Measurements from ENCODE around the gene LRSAM1.

LRSAM1 gene

GRCh38 chr9:127541176-127541575 is 89.9 kb downstream of the LRSAM1 start:
- FAIRE-seq (no peak), DNase-seq (ENCODE audit: insufficient read length, low spot score) (no peak)
- no peak for TF ChIP-seq SPI1 (IDR thresholded peaks at IDR 0.05; ENCODE audit: low read depth, low read length)
- TF ChIP-seq PAX5 (IDR thresholded peaks at IDR 0.05; ENCODE audit: insufficient read depth, low read length, severe bottlenecking) = no peak
- no peak for TF ChIP-seq POLR2AphosphoS5 (IDR thresholded peaks at IDR 0.05; ENCODE audit: low read depth, low read length)
- no peak for TF ChIP-seq POU2F2 (IDR thresholded peaks at IDR 0.05; ENCODE audit: low read depth, low read length)
- TF ChIP-seq TAF1 (IDR thresholded peaks at IDR 0.05; ENCODE audit: low read depth, low read length) = no peak
- no peak for TF ChIP-seq POLR2A (IDR thresholded peaks at IDR 0.05; ENCODE audit: low read depth, low read length)

- TF ChIP-seq POLR2AphosphoS5 (IDR thresholded peaks at IDR 0.05; ENCODE audit: low read depth, low read length) (no peak), SPI1 (IDR thresholded peaks at IDR 0.05; ENCODE audit: low read depth, low read length) (no peak), POLR2A (IDR thresholded peaks at IDR 0.05; ENCODE audit: low read depth, low read length) (no peak), PAX5 (IDR thresholded peaks at IDR 0.05; ENCODE audit: insufficient read depth, low read length, severe bottlenecking) (no peak), POU2F2 (IDR thresholded peaks at IDR 0.05; ENCODE audit: low read depth, low read length) (no peak), TAF1 (IDR thresholded peaks at IDR 0.05; ENCODE audit: low read depth, low read length) (no peak)
- no peak for FAIRE-seq
- DNase-seq (ENCODE audit: insufficient read length, low spot score) = no peak
Observed at GRCh38 chr9:127541865-127542264, 90.6 kb downstream of the LRSAM1 start.

GRCh38 chr9:127543221-127543620 is 91.9 kb downstream of the LRSAM1 start:
- FAIRE-seq (no peak), DNase-seq (ENCODE audit: insufficient read length, low spot score) (no peak)
- no peak for TF ChIP-seq POLR2A (IDR thresholded peaks at IDR 0.05; ENCODE audit: low read depth, low read length)
- TF ChIP-seq PAX5 (IDR thresholded peaks at IDR 0.05; ENCODE audit: insufficient read depth, low read length, severe bottlenecking) = no peak
- TF ChIP-seq POU2F2 (IDR thresholded peaks at IDR 0.05; ENCODE audit: low read depth, low read length) = no peak
- TF ChIP-seq TAF1 (IDR thresholded peaks at IDR 0.05; ENCODE audit: low read depth, low read length) = no peak
- no peak for TF ChIP-seq SPI1 (IDR thresholded peaks at IDR 0.05; ENCODE audit: low read depth, low read length)
- TF ChIP-seq POLR2AphosphoS5 (IDR thresholded peaks at IDR 0.05; ENCODE audit: low read depth, low read length) = no peak

- FAIRE-seq (no peak), DNase-seq (ENCODE audit: insufficient read length, low spot score) (no peak)
- no peak for TF ChIP-seq SPI1 (IDR thresholded peaks at IDR 0.05; ENCODE audit: low read depth, low read length)
- no peak for TF ChIP-seq PAX5 (IDR thresholded peaks at IDR 0.05; ENCODE audit: insufficient read depth, low read length, severe bottlenecking)
- no peak for TF ChIP-seq POLR2AphosphoS5 (IDR thresholded peaks at IDR 0.05; ENCODE audit: low read depth, low read length)
- TF ChIP-seq POLR2A (IDR thresholded peaks at IDR 0.05; ENCODE audit: low read depth, low read length) = no peak
- no peak for TF ChIP-seq TAF1 (IDR thresholded peaks at IDR 0.05; ENCODE audit: low read depth, low read length)
- no peak for TF ChIP-seq POU2F2 (IDR thresholded peaks at IDR 0.05; ENCODE audit: low read depth, low read length)
Observed at GRCh38 chr9:127543973-127544533, 92.7 kb downstream of the LRSAM1 start.

- no peak for TF ChIP-seq POLR2A (IDR thresholded peaks at IDR 0.05; ENCODE audit: low read depth, low read length)
- TF ChIP-seq TAF1 (IDR thresholded peaks at IDR 0.05; ENCODE audit: low read depth, low read length) = no peak
- TF ChIP-seq POU2F2 (IDR thresholded peaks at IDR 0.05; ENCODE audit: low read depth, low read length) = no peak
- TF ChIP-seq PAX5 (IDR thresholded peaks at IDR 0.05; ENCODE audit: insufficient read depth, low read length, severe bottlenecking) = no peak
- no peak for TF ChIP-seq SPI1 (IDR thresholded peaks at IDR 0.05; ENCODE audit: low read depth, low read length)
- TF ChIP-seq POLR2AphosphoS5 (IDR thresholded peaks at IDR 0.05; ENCODE audit: low read depth, low read length) = no peak
- FAIRE-seq (no peak), DNase-seq (ENCODE audit: insufficient read length, low spot score) (no peak)
Observed at GRCh38 chr9:127545196-127546124, 94.2 kb downstream of the LRSAM1 start.

GRCh38 chr9:127546125-127546832 is 95.0 kb downstream of the LRSAM1 start:
- no peak for DNase-seq (ENCODE audit: insufficient read length, low spot score)
- no peak for FAIRE-seq
- TF ChIP-seq POLR2AphosphoS5 (IDR thresholded peaks at IDR 0.05; ENCODE audit: low read depth, low read length) (no peak), POU2F2 (IDR thresholded peaks at IDR 0.05; ENCODE audit: low read depth, low read length) (no peak)

GRCh38 chr9:127548352-127548881 is 97.1 kb downstream of the LRSAM1 start:
- TF ChIP-seq PAX5 (IDR thresholded peaks at IDR 0.05; ENCODE audit: insufficient read depth, low read length, severe bottlenecking) = no peak
- no peak for TF ChIP-seq POLR2AphosphoS5 (IDR thresholded peaks at IDR 0.05; ENCODE audit: low read depth, low read length)
- no peak for TF ChIP-seq TAF1 (IDR thresholded peaks at IDR 0.05; ENCODE audit: low read depth, low read length)
- no peak for TF ChIP-seq SPI1 (IDR thresholded peaks at IDR 0.05; ENCODE audit: low read depth, low read length)
- TF ChIP-seq POU2F2 (IDR thresholded peaks at IDR 0.05; ENCODE audit: low read depth, low read length) = no peak
- no peak for TF ChIP-seq POLR2A (IDR thresholded peaks at IDR 0.05; ENCODE audit: low read depth, low read length)
- no peak for FAIRE-seq
- no peak for DNase-seq (ENCODE audit: insufficient read length, low spot score)

- FAIRE-seq (no peak), DNase-seq (ENCODE audit: insufficient read length, low spot score) (no peak)
- TF ChIP-seq SPI1 (IDR thresholded peaks at IDR 0.05; ENCODE audit: low read depth, low read length) (no peak), POU2F2 (IDR thresholded peaks at IDR 0.05; ENCODE audit: low read depth, low read length) (no peak), POLR2A (IDR thresholded peaks at IDR 0.05; ENCODE audit: low read depth, low read length) (no peak), PAX5 (IDR thresholded peaks at IDR 0.05; ENCODE audit: insufficient read depth, low read length, severe bottlenecking) (no peak), TAF1 (IDR thresholded peaks at IDR 0.05; ENCODE audit: low read depth, low read length) (no peak), POLR2AphosphoS5 (IDR thresholded peaks at IDR 0.05; ENCODE audit: low read depth, low read length) (no peak)
Observed at GRCh38 chr9:127549218-127549617, 97.9 kb downstream of the LRSAM1 start.

- FAIRE-seq = no peak
- TF ChIP-seq PAX5 (IDR thresholded peaks at IDR 0.05; ENCODE audit: insufficient read depth, low read length, severe bottlenecking) (no peak), TAF1 (IDR thresholded peaks at IDR 0.05; ENCODE audit: low read depth, low read length) (no peak), POU2F2 (IDR thresholded peaks at IDR 0.05; ENCODE audit: low read depth, low read length) (no peak), POLR2A (IDR thresholded peaks at IDR 0.05; ENCODE audit: low read depth, low read length) (no peak)
- no peak for DNase-seq (ENCODE audit: insufficient read length, low spot score)
Observed at GRCh38 chr9:127549751-127550150, 98.4 kb downstream of the LRSAM1 start.

Data from GM12891 (cell line).